Smooth muscle cell (in vitro differentiated cells): ENCODE measurements around the gene KCNQ1OT1. TPM values are rescaled to one million over a fixed set of nuclear protein-coding genes. Genes with fewer than 3 reads are reported as not detected.

ENCODE experiments used
- DNase-seq: peaks from one replicate; lab custom pipeline; 2025; ENCODE audit not compliant: unreplicated experiment; lab: John Stamatoyannopoulos, UW
- H2AFZ ChIP-seq: fragments of 200-600 bp; sonication (generic); 2 replicates; pipeline ENCODE4 v1.6.0; 2016; ENCODE audit warnings: antibody characterized with exemption, low read depth, mild to moderate bottlenecking
- H3F3A ChIP-seq: fragments of 200-600 bp; sonication (generic); 2 replicates; pipeline ENCODE4 v1.6.0; 2017; ENCODE audit warnings: antibody characterized with exemption, low read depth
- H3K27ac ChIP-seq: fragments of 200-600 bp; sonication (generic); 2 replicates; pipeline ENCODE4 v1.5.1; 2016; ENCODE audit warnings: low read depth, mild to moderate bottlenecking
- H3K27me3 ChIP-seq: fragments of 200-600 bp; sonication (generic); 2 replicates; pipeline ENCODE4 v1.6.1; 2016; ENCODE audit warnings: low read depth, mild to moderate bottlenecking
- H3K36me3 ChIP-seq: fragments of 200-600 bp; sonication (generic); 2 replicates; pipeline ENCODE4 v1.5.1; 2016; ENCODE audit warnings: low read depth
- H3K4me1 ChIP-seq: fragments of 200-600 bp; sonication (generic); 2 replicates; pipeline ENCODE4 v1.5.1; 2016; ENCODE audit warnings: low read depth
- H3K4me2 ChIP-seq: fragments of 200-600 bp; sonication (generic); 2 replicates; pipeline ENCODE4 v1.6.0; 2016; ENCODE audit warnings: mild to moderate bottlenecking
- H3K4me3 ChIP-seq: fragments of 200-600 bp; sonication (generic); 2 replicates; pipeline ENCODE4 v1.5.1; 2016; ENCODE audit warnings: mild to moderate bottlenecking
- H3K79me2 ChIP-seq: fragments of 200-600 bp; sonication (generic); 2 replicates; pipeline ENCODE4 v1.6.0; 2016; ENCODE audit warnings: low read depth, mild to moderate bottlenecking
- H3K9ac ChIP-seq: fragments of 200-600 bp; sonication (generic); 2 replicates; pipeline ENCODE4 v1.6.0; 2016; ENCODE audit warnings: low read depth
- H3K9me3 ChIP-seq: fragments of 200-600 bp; sonication (generic); replicated peaks from 2 replicates; pipeline ENCODE4 v1.5.1; 2016; ENCODE audit warnings: low read depth
- H4K20me1 ChIP-seq: fragments of 200-600 bp; sonication (generic); 2 replicates; pipeline ENCODE4 v1.6.0; 2016; ENCODE audit warnings: low read depth
- CTCF ChIP-seq: fragments of 200-600 bp; sonication (generic); IDR thresholded peaks from 2 replicates; pipeline ENCODE4 v1.5.1; 2017; ENCODE audit warnings: borderline replicate concordance, mild to moderate bottlenecking, antibody characterized with exemption; ENCODE audit not compliant: insufficient read depth, poor library complexity, severe bottlenecking
- WGBS: methylation state at CpG from one replicate; pipeline ENCODE4 v1.1.7; 2016; ENCODE audit warnings: low lambda C conversion rate; 5-methylcytosine and 5-hydroxymethylcytosine counted together
- polyA plus RNA-seq: library from polyadenylated mRNA; unstranded; fragments of >200 nt; fragmentation: Nextera tagmentation; extraction: Ambion mirVana; gene quantifications from 2 replicates; pipeline ENCODE4 v1.2.1, GENCODE V29; 2016
- total RNA-seq: library from RNA; depleted of rRNA; stranded (reverse); fragments of >200 nt; gene quantifications from 2 replicates; pipeline ENCODE4 v1.2.3, GENCODE V29; 2014

Gene KCNQ1OT1
- total and polyA plus RNA-seq, 2 experiments from 2014 or later, result 1.6 to 9.8 TPM

- H3K4me2 ChIP-seq, result no peak overlapping the region
- no peak overlapping the region for H2AFZ ChIP-seq
- peaks cover 14% of the 10 kb centered on the region for H3K4me1 ChIP-seq
- H3K27ac ChIP-seq, result no peak overlapping the region
- no peaks in the 10 kb centered on the region for H3K36me3 ChIP-seq
- no peaks in the 10 kb centered on the region for H3K9me3 ChIP-seq
- no peaks in the 10 kb centered on the region for H3K27me3 ChIP-seq
- DNase-seq, result no peak
- H3K9ac ChIP-seq, result no peak overlapping the region
- H4K20me1 ChIP-seq, result no peaks in the 10 kb centered on the region
- H3K79me2 ChIP-seq, result no peaks in the 10 kb centered on the region
- no peak overlapping the region for H3K4me3 ChIP-seq
- TF ChIP-seq CTCF, result no peak
- no peaks in the 10 kb centered on the region for H3F3A ChIP-seq
- WGBS, result 79% methylated on average over 16 of the region's 16 CpGs
Measured at GRCh38 chr11:2747248-2748027, 47.6 kb upstream of the KCNQ1OT1 start.

- Histone ChIP-seq H3K27me3 (no peaks in the 10 kb centered on the region), H3K27ac (no peak overlapping the region), H3K9me3 (no peaks in the 10 kb centered on the region), H3F3A (no peaks in the 10 kb centered on the region), H2AFZ (no peak overlapping the region), H4K20me1 (no peaks in the 10 kb centered on the region), H3K9ac (no peak overlapping the region), H3K4me3 (no peak overlapping the region), H3K36me3 (no peaks in the 10 kb centered on the region), H3K4me1 (peaks cover 20% of the 10 kb centered on the region), H3K79me2 (no peaks in the 10 kb centered on the region), H3K4me2 (no peak overlapping the region)
- WGBS, result 85% methylated on average over 24 of the region's 24 CpGs
- DNase-seq, result no peak
- no peak for TF ChIP-seq CTCF
Measured at GRCh38 chr11:2746401-2747247, 46.8 kb upstream of the KCNQ1OT1 start.

GRCh38 chr11:2745511-2745910, 45.7 kb upstream of the KCNQ1OT1 start:
- no peaks in the 10 kb centered on the region for H3K27me3 ChIP-seq
- no peaks in the 10 kb centered on the region for H3K36me3 ChIP-seq
- H3K4me1 ChIP-seq, result peaks cover 19% of the 10 kb centered on the region
- no peaks in the 10 kb centered on the region for H3K9me3 ChIP-seq
- peaks cover 8% of the 10 kb centered on the region for H3F3A ChIP-seq
- 97% methylated on average over 14 of the region's 14 CpGs for WGBS
- no peak overlapping the region for H3K9ac ChIP-seq
- no peak overlapping the region for H2AFZ ChIP-seq
- DNase-seq, result no peak
- H3K4me2 ChIP-seq, result no peak overlapping the region
- no peaks in the 10 kb centered on the region for H3K79me2 ChIP-seq
- H4K20me1 ChIP-seq, result no peaks in the 10 kb centered on the region
- TF ChIP-seq CTCF, result no peak
- no peak overlapping the region for H3K27ac ChIP-seq
- no peak overlapping the region for H3K4me3 ChIP-seq
